Hepatocyte (in vitro differentiated cells): Measurements from ENCODE around the gene CYB5R2.

ENCODE experiments used
- CTCF ChIP-seq: fragments of 200-600 bp; sonication (generic); IDR thresholded peaks from 2 replicates; pipeline ENCODE4 v1.5.1; 2016; ENCODE audit warnings: antibody characterized with exemption, mild to moderate bottlenecking; ENCODE audit not compliant: poor library complexity
- EZH2 ChIP-seq: fragments of 200-600 bp; sonication (generic); IDR thresholded peaks from 2 replicates; pipeline ENCODE4 v1.6.1; 2016; ENCODE audit warnings: antibody characterized with exemption, mild to moderate bottlenecking, borderline replicate concordance

GRCh38 chr11:7651700-7652099 lies 21.6 kb downstream of the CYB5R2 start:
- TF ChIP-seq CTCF (no peak), EZH2 (no peak)
